A673 (cell line): ENCODE results near the gene GOLGA8S.
"Not testable (repeated sequence)": the region's sequence is repeated elsewhere in the genome, so short reads cannot be mapped to it uniquely, and the experiment has no call there.

ENCODE experiments used
- CTCF ChIP-seq: fragments of 300-800, 200-600 bp; sonication (generic); conservative IDR thresholded peaks from 2 replicates; pipeline ENCODE4 v1.5.1; 2017; ENCODE audit warnings: low read depth, mild to moderate bottlenecking, antibody characterized with exemption, low read length, moderate library complexity, mixed read lengths
- EZH2 ChIP-seq: fragments of 200-600 bp; sonication (generic); IDR thresholded peaks from 2 replicates; pipeline ENCODE4 v1.6.1; 2017; ENCODE audit warnings: borderline replicate concordance, low read depth, mild to moderate bottlenecking, mixed read lengths, antibody characterized with exemption, low read length; ENCODE audit not compliant: poor library complexity, severe bottlenecking

DNA sequence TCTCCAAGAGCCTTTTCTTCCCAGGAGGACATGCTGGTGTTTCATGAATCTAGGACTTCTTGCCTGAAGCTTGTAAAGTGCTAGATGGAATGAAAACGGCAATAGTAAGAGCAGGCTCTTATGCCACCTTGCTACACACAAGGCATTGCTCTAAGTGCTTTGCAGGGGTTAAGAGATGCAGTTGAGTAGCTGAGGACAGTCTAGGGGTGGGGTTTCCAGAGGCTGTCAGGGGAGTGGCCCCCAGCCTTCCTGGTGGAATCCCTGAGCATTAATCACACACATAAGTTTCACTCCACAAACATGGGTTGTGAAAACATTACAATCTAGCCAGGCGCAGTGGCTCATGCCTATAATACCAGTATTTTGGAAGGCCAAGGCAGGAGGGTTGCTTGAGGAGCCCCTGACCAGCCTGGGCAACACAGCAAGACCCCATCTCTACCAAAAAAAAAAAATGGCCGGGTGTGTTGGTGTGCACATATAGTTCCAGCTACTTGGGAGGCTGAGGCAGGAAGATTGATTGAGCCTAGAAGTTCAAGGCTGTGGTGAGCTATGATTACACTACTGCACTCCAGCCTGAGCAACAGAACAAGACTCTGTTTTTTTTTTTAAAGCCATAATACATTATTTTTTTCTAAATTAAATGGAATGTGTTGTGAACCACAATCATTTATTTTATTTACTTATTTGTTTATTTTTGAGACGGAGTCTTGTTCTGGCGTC is 58.5 kb downstream of the GOLGA8S start:
- not testable (repeated sequence) for TF ChIP-seq CTCF, EZH2
